Measurements from ENCODE around the gene SLC9A3.

Gene SLC9A3

GRCh38 chr5:428754-429452 lies 95.3 kb downstream of the SLC9A3 start:
- no peak for DNase-seq (ENCODE audit: low spot score)

GRCh38 chr5:428219-428618 lies 96.0 kb downstream of the SLC9A3 start:
- no peak for DNase-seq (ENCODE audit: low spot score)

GRCh38 chr5:427415-428087 lies 96.7 kb downstream of the SLC9A3 start:
- no peak for DNase-seq (ENCODE audit: low spot score)

GRCh38 chr5:426392-426976 lies 97.8 kb downstream of the SLC9A3 start:
- no peak for DNase-seq (ENCODE audit: low spot score)

- no peak for DNase-seq (ENCODE audit: low spot score)
Measured at GRCh38 chr5:425714-426113, 98.5 kb downstream of the SLC9A3 start.

- DNase-seq (ENCODE audit: low spot score): no peak
Measured at GRCh38 chr5:424301-425110, 99.7 kb downstream of the SLC9A3 start.

- DNase-seq (ENCODE audit: low spot score): no peak
Measured at GRCh38 chr5:423626-424261, 100.5 kb downstream of the SLC9A3 start.

GRCh38 chr5:423233-423565 lies 101.0 kb downstream of the SLC9A3 start:
- DNase-seq (ENCODE audit: low spot score): no peak

- no peak for DNase-seq (ENCODE audit: low spot score)
Measured at GRCh38 chr5:422323-423232, 101.7 kb downstream of the SLC9A3 start.

- no peak for DNase-seq (ENCODE audit: low spot score)
Measured at GRCh38 chr5:421901-422300, 102.3 kb downstream of the SLC9A3 start.

GRCh38 chr5:421287-421880 lies 102.9 kb downstream of the SLC9A3 start:
- no peak for DNase-seq (ENCODE audit: low spot score)

GRCh38 chr5:420632-421286 lies 103.5 kb downstream of the SLC9A3 start:
- no peak for DNase-seq (ENCODE audit: low spot score)
